Rectal smooth muscle tissue (tissue), 1 donor: Measurements from ENCODE around the gene PKNOX2.

Experiments used
- H3K27ac ChIP-seq: one replicate; pipeline ENCODE4 v1.7.0; 2013; ENCODE audit warnings: low read depth, low read length, inconsistent platforms
- H3K27me3 ChIP-seq: one replicate; pipeline ENCODE4 v1.7.0; 2013; ENCODE audit warnings: low read length; ENCODE audit not compliant: control insufficient read depth, insufficient read depth
- H3K36me3 ChIP-seq: one replicate; pipeline ENCODE4 v1.7.0; 2013; ENCODE audit warnings: low read length; ENCODE audit not compliant: control insufficient read depth, insufficient read depth
- H3K4me1 ChIP-seq: one replicate; pipeline ENCODE4 v1.7.0; 2013; ENCODE audit warnings: low read length; ENCODE audit not compliant: control insufficient read depth, insufficient read depth
- H3K4me3 ChIP-seq: one replicate; pipeline ENCODE4 v1.7.0; 2013; ENCODE audit warnings: low read length
- H3K9ac ChIP-seq: one replicate; pipeline ENCODE4 v1.7.0; 2013; ENCODE audit warnings: low read length

The PKNOX2 gene

GRCh38 chr11:125412177-125412496, 247.6 kb downstream of the PKNOX2 start:
- Histone ChIP-seq H3K4me1 (no peaks in the 10 kb centered on the region), H3K4me3 (no peak overlapping the region), H3K27ac (no peak overlapping the region), H3K36me3 (no peaks in the 10 kb centered on the region), H3K27me3 (no peaks in the 10 kb centered on the region), H3K9ac (no peak overlapping the region)

- Histone ChIP-seq H3K27ac (no peak overlapping the region), H3K4me3 (no peak overlapping the region), H3K4me1 (no peaks in the 10 kb centered on the region), H3K27me3 (no peaks in the 10 kb centered on the region), H3K36me3 (no peaks in the 10 kb centered on the region), H3K9ac (no peak overlapping the region)
Observed at GRCh38 chr11:125412509-125412908, 248.0 kb downstream of the PKNOX2 start.

- Histone ChIP-seq H3K36me3 (no peaks in the 10 kb centered on the region), H3K4me3 (no peak overlapping the region), H3K4me1 (no peaks in the 10 kb centered on the region), H3K27me3 (no peaks in the 10 kb centered on the region), H3K27ac (no peak overlapping the region), H3K9ac (no peak overlapping the region)
Observed at GRCh38 chr11:125413226-125413625, 248.7 kb downstream of the PKNOX2 start.

GRCh38 chr11:125414121-125414520, 249.6 kb downstream of the PKNOX2 start:
- H3K27ac ChIP-seq: no peak overlapping the region
- H3K4me1 ChIP-seq: no peaks in the 10 kb centered on the region

GRCh38 chr11:125416981-125417935, 252.7 kb downstream of the PKNOX2 start:
- no peaks in the 10 kb centered on the region for H3K27me3 ChIP-seq
- H3K36me3 ChIP-seq: no peaks in the 10 kb centered on the region
- H3K4me3 ChIP-seq: no peak overlapping the region
- no peaks in the 10 kb centered on the region for H3K4me1 ChIP-seq
- no peak overlapping the region for H3K9ac ChIP-seq
- H3K27ac ChIP-seq: no peak overlapping the region

More at GRCh38 chr11:125414121-125414520, 249.6 kb downstream of the PKNOX2 start:
- H3K27me3 ChIP-seq: no peaks in the 10 kb centered on the region
- no peak overlapping the region for H3K9ac ChIP-seq
- H3K4me3 ChIP-seq: no peak overlapping the region
- H3K36me3 ChIP-seq: no peaks in the 10 kb centered on the region

GRCh38 chr11:125418396-125418795, 253.8 kb downstream of the PKNOX2 start:
- Histone ChIP-seq H3K9ac (no peak overlapping the region), H3K27me3 (no peaks in the 10 kb centered on the region), H3K4me3 (no peak overlapping the region), H3K27ac (no peak overlapping the region), H3K36me3 (no peaks in the 10 kb centered on the region), H3K4me1 (no peaks in the 10 kb centered on the region)

- Histone ChIP-seq H3K36me3 (no peaks in the 10 kb centered on the region), H3K9ac (no peak overlapping the region), H3K27me3 (no peaks in the 10 kb centered on the region), H3K4me1 (no peaks in the 10 kb centered on the region), H3K4me3 (no peak overlapping the region), H3K27ac (no peak overlapping the region)
Observed at GRCh38 chr11:125422681-125423080, 258.1 kb downstream of the PKNOX2 start.

- Histone ChIP-seq H3K27ac (no peak overlapping the region), H3K4me3 (no peak overlapping the region), H3K9ac (no peak overlapping the region), H3K36me3 (no peaks in the 10 kb centered on the region), H3K4me1 (no peaks in the 10 kb centered on the region), H3K27me3 (no peaks in the 10 kb centered on the region)
Observed at GRCh38 chr11:125423247-125423849, 258.8 kb downstream of the PKNOX2 start.

- H3K4me3 ChIP-seq: no peak overlapping the region
- no peak overlapping the region for H3K9ac ChIP-seq
- H3K27me3 ChIP-seq: no peaks in the 10 kb centered on the region
- H3K36me3 ChIP-seq: no peaks in the 10 kb centered on the region
- no peaks in the 10 kb centered on the region for H3K4me1 ChIP-seq
- no peak overlapping the region for H3K27ac ChIP-seq
Observed at GRCh38 chr11:125425601-125426000, 261.1 kb downstream of the PKNOX2 start.

- no peak overlapping the region for H3K27ac ChIP-seq
- H3K4me1 ChIP-seq: no peaks in the 10 kb centered on the region
- no peak overlapping the region for H3K9ac ChIP-seq
- H3K4me3 ChIP-seq: no peak overlapping the region
- no peaks in the 10 kb centered on the region for H3K27me3 ChIP-seq
- H3K36me3 ChIP-seq: no peaks in the 10 kb centered on the region
Observed at GRCh38 chr11:125426818-125427528, 262.4 kb downstream of the PKNOX2 start.

GRCh38 chr11:125428486-125429173, 264.1 kb downstream of the PKNOX2 start:
- H3K4me3 ChIP-seq: no peak overlapping the region
- no peaks in the 10 kb centered on the region for H3K27me3 ChIP-seq
- H3K27ac ChIP-seq: no peak overlapping the region
- no peaks in the 10 kb centered on the region for H3K36me3 ChIP-seq
- H3K4me1 ChIP-seq: no peaks in the 10 kb centered on the region
- no peak overlapping the region for H3K9ac ChIP-seq

GRCh38 chr11:125429174-125429707, 264.7 kb downstream of the PKNOX2 start:
- Histone ChIP-seq H3K27ac (no peak overlapping the region), H3K27me3 (no peaks in the 10 kb centered on the region), H3K9ac (no peak overlapping the region), H3K4me3 (no peak overlapping the region), H3K4me1 (no peaks in the 10 kb centered on the region), H3K36me3 (no peaks in the 10 kb centered on the region)
